Subcutaneous adipose tissue (tissue), 4 donors: ENCODE data around the gene RFX4. TPM values are rescaled to one million over a fixed set of nuclear protein-coding genes. Genes with fewer than 3 reads are reported as not detected.

Experiments
- total RNA-seq, 4 donors: library from RNA; depleted of rRNA; stranded (reverse); fragments of >200 nt; gene quantifications; one replicate each; pipeline ENCODE4 v1.1.0, GENCODE V29; 2016
- TF ChIP-seq, protein P1 (sequence below): fragments of 450-650 bp; IDR thresholded peaks from one replicate; pipeline ENCODE4 v1.5.1; 2016; ENCODE audit warnings: low read depth, mild to moderate bottlenecking, control low read depth, antibody characterized with exemption, moderate library complexity

RFX4 gene
- total RNA-seq, 4 donors from 2014 or later = 0.38 TPM; not detected in 3

DNA sequence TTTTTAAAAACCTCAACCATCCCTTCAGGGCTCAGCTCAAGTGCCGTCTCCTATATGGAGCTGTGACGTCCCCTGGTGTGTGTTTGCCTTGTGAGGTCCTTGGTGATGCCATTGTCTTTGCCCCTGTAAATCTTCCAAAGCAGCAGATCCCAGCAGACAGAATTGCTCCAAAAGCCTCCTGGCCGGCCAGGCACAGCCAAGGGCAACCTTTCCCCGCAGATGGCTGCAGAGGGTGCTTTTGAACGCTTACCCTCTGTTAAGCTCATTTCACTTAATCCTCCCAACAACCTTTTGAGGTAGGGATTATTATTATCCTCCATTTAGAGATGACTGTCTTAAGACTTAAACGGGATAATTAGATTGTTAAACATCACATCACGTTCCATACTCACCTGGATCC lies 51.4 kb downstream of the RFX4 start:
- TF ChIP-seq, protein P1, sequence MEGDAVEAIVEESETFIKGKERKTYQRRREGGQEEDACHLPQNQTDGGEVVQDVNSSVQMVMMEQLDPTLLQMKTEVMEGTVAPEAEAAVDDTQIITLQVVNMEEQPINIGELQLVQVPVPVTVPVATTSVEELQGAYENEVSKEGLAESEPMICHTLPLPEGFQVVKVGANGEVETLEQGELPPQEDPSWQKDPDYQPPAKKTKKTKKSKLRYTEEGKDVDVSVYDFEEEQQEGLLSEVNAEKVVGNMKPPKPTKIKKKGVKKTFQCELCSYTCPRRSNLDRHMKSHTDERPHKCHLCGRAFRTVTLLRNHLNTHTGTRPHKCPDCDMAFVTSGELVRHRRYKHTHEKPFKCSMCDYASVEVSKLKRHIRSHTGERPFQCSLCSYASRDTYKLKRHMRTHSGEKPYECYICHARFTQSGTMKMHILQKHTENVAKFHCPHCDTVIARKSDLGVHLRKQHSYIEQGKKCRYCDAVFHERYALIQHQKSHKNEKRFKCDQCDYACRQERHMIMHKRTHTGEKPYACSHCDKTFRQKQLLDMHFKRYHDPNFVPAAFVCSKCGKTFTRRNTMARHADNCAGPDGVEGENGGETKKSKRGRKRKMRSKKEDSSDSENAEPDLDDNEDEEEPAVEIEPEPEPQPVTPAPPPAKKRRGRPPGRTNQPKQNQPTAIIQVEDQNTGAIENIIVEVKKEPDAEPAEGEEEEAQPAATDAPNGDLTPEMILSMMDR = no peak

DNA sequence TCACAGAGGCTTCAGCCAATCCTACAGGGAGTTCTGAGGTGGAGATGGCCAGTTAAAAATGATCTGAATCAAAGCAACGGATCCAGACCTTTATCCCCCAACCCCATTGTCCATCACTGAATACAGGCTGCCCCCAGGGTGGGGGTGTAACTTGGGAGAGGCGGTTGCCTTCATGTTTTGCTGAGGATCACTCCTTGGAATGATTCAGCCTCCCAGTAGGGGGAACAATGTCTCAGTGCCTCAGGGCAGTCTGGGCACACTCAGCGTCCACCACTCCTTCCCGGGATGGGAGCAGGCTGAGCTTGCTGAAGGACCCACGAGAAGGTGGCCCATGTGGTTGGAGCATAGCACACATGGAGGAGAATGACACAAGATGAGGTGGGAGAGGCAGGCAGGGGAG lies 60.2 kb downstream of the RFX4 start:
- TF ChIP-seq, protein P1 = no peak

- TF ChIP-seq, protein P1 = no peak
These were observed 61.7 kb downstream of the RFX4 start for GRCh38 chr12:106644335-106645073.

DNA sequence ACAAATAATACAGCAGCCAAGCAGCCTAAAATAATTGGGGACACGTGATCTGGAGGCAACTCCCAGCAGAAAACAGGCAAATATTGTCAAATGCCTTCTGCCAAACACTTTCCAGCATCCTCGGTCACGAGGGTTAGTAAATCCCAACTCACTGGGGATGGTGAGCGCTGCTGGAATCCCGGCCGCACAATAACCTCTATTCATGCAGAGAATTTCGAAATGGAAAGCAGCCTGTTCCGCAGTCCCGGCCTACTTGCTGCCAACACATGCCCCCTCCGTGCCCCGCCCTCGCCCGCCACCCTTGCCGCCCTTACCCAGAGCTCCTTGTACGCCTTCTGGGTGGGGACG lies 62.2 kb downstream of the RFX4 start:
- TF ChIP-seq, protein P1 = no peak

- TF ChIP-seq, protein P1 = no peak
These were observed 62.9 kb downstream of the RFX4 start for GRCh38 chr12:106645465-106646330.

GRCh38 chr12:106646472-106646871 lies 63.7 kb downstream of the RFX4 start:
- TF ChIP-seq, protein P1 = no peak

- TF ChIP-seq, protein P1 = no peak
These were observed 65.2 kb downstream of the RFX4 start for GRCh38 chr12:106647793-106648514.
